Measurements from ENCODE around the gene ESRRA.
"Not testable (repeated sequence)": the region's sequence is repeated elsewhere in the genome, so short reads cannot be mapped to it uniquely, and the experiment has no call there.

Gene ESRRA

DNA sequence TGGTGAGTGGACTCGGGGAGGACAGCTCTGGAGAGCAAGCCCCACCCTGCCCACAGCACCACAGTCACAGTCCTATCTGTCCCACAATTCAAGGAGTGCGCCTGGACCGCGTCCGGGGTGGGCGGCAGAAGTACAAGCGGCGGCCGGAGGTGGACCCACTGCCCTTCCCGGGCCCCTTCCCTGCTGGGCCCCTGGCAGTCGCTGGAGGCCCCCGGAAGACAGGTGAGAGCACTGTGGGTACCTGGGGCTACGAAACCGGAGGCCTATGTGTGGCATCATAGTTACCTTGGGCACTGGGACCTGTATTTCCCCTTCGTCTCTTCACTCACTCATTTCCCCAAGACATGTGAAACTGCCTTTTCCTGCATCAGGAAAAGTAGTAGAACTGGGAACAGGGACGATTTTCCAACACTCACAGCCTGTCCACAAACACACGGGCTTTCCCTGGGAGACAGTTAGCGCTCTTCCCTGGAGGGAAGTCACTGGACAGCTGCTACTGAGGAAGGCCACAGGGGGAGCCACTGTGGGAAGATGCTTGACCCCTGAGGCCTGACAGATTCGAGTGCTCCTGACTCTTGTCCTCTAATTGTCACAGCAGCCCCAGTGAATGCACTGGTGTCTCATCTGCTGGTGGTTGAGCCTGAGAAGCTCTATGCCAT is 9.0 kb downstream of the ESRRA start:
- DNase-seq: no peak

DNA sequence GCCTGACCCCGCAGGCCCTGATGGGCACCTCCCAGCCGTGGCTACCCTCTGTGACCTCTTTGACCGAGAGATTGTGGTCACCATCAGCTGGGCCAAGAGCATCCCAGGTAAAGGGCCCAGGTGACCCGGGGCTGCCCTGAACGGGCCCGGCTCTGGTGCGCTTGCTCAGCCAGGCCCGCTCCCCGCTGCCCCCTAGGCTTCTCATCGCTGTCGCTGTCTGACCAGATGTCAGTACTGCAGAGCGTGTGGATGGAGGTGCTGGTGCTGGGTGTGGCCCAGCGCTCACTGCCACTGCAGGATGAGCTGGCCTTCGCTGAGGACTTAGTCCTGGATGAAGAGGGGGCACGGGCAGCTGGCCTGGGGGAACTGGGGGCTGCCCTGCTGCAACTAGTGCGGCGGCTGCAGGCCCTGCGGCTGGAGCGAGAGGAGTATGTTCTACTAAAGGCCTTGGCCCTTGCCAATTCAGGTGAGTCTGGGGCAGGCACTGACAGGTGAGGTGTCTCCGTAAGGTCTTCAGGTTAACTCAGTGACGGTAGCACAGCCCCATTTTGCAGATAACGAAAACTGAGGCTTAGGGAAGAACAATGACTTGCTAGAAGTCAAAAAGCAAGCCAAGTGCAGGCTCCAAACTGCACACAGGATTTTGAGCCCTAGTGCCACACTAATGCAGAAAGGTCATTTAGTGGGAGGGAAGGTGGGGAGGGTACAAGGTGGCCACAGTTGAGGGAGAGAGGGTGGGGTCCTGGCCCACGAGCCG is 9.7 kb downstream of the ESRRA start:
- DNase-seq: no peak

DNA sequence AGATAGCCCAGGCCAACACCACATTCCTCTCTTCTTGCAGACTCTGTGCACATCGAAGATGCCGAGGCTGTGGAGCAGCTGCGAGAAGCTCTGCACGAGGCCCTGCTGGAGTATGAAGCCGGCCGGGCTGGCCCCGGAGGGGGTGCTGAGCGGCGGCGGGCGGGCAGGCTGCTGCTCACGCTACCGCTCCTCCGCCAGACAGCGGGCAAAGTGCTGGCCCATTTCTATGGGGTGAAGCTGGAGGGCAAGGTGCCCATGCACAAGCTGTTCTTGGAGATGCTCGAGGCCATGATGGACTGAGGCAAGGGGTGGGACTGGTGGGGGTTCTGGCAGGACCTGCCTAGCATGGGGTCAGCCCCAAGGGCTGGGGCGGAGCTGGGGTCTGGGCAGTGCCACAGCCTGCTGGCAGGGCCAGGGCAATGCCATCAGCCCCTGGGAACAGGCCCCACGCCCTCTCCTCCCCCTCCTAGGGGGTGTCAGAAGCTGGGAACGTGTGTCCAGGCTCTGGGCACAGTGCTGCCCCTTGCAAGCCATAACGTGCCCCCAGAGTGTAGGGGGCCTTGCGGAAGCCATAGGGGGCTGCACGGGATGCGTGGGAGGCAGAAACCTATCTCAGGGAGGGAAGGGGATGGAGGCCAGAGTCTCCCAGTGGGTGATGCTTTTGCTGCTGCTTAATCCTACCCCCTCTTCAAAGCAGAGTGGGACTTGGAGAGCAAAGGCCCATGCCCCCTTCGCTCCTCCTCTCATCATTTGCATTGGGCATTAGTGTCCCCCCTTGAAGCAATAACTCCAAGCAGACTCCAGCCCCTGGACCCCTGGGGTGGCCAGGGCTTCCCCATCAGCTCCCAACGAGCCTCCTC is 10.6 kb downstream of the ESRRA start:
- DNase-seq: not testable (repeated sequence)

DNA sequence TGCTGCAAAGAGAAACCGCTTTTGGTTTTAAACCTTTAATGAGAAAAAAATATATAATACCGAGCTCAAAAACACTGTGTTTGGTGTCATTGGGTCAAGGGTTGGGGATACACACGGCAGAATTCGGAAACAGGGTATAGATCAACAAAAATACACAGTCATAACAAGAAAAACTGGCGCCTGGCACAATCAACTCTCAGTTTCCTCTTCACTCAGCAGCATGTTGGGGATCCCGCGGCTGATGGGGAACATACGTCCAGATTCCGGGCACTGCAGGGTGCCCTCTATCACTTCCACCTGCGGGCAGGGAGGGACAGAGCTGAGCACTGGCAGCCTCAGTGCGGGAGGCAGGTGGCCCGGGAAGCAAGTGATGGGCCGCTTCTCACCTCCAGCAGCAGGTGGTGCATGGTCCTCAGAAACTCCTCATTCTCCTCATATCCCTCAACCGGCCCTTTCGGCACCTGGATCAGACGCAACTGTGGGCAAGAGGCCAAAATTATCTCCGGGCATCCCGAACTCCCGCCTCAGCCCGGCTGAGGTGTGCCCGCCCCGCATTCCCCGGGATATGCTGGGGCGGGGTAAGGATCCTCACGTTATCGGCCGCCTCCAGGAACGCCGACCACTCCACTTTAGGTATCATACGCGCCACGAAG is 11.5 kb downstream of the ESRRA start:
- DNase-seq: peak; percentile 45 to 53

DNA sequence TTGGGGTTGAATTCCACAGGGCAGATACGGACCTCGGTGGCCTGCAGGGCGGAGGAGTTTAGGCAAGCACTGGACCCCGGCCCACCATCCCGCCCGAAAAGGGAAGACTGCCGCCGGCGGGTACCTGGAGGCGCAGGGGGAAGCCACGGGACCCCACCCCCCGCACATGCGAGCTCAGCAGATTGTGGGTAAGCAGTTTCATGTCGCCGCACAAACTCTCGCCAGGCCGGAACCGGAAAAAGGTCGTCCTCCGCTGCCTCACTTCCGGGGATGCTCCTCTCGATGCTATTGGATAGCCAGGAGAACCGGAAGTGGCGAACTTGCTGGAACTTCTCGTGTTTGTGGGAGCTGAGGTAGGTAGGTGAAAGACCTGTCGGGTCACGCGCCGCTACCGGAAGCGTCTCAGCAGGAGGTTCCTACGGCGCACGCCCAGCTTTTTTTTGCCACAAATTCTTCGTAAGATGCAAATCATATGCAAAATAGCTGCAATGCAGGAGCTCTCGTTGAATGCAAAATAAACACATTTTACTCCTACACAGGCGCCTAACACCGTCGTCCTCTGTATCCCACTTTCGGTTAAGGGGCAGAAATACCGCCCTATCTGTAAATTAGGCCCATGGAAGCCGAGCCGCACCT is 12.1 kb downstream of the ESRRA start, which contains the start of gene TRMT112:
TRMT112 (minus strand) TSS at position 235 of the 636 bp plus-strand sequence; CDS start at position 202, 33 bp downstream.
- DNase-seq: peak; percentile 96 to 99

DNA sequence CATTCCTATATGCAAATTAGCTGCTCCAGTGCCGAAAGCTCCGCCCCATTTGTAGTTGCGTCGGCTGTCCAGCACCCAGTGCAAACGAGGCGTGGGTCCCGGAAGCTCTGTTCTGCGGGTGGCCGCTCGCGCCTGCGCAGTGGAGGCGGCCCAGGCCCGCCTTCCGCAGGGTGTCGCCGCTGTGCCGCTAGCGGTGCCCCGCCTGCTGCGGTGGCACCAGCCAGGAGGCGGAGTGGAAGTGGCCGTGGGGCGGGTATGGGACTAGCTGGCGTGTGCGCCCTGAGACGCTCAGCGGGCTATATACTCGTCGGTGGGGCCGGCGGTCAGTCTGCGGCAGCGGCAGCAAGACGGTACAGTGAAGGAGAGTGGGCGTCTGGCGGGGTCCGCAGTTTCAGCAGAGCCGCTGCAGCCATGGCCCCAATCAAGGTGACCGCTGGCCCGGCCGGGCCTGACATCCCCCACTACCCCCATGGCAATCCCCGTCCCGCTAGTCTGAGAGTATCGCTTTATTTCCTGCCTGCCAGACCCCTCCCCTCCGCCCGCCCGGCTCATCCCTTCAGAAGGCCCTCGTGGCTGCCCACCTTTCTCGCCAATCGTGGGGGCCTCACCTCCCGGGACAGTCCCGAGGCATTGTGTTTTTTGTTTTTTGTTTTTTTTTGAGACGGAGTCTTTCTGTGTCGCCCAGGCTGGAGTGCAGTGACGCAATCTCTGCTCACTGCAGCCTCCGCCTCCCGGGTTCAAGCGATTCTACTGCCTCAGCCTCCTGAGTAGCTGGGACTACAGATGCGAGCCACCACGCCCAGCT is 12.8 kb downstream of the ESRRA start, which contains the start of gene PRDX5:
PRDX5 (plus strand) TSS at position 161 of the 805 bp plus-strand sequence; CDS start at position 256, 95 bp downstream.
- DNase-seq: peak; percentile 97

DNA sequence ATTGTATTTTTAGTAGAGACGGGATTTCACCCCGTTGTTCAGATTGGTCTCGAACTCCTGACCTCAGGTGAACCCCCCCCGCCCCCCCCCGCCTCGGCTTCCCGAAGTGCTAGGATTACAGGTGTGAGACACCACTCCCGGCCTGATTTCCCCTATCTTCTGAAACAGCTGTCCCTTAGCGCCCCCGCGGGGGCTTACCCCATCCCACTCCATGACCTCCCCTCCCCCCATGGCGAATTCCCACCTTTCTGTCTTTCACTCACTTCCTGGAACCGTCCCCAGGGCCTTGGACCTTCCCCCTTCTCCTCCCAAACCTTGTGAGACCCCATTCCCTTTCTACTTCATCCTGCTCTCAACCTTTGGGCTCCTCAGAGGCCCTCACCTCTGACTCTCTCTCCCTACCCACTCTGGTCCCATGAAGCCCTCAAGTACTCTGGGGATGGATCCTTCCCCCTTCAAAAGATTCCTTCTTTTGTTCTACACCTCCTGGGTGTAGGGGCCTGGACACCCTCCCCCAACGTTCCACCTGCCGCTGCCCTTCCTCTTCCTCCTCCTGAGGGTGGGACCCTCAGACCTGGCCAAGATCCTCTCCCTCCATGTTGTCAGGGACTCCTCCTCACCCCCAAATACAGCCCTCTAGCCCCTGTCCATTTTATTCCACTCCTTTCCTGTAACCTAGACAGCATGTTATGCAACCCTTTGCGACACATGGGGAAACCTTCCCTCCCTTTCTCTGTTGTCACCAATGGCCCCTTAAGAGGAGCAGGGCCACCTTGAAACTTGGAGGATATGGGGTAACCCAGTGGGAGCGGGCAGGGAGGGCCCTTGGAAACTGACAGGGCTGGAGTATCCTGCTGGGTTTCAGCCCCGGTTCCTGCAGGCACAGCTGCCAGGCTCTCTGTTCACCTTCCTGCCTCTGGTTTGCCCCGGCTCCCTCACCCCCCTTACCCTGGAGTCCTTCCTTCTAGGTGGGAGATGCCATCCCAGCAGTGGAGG is 13.7 kb downstream of the ESRRA start:
- no peak for DNase-seq

DNA sequence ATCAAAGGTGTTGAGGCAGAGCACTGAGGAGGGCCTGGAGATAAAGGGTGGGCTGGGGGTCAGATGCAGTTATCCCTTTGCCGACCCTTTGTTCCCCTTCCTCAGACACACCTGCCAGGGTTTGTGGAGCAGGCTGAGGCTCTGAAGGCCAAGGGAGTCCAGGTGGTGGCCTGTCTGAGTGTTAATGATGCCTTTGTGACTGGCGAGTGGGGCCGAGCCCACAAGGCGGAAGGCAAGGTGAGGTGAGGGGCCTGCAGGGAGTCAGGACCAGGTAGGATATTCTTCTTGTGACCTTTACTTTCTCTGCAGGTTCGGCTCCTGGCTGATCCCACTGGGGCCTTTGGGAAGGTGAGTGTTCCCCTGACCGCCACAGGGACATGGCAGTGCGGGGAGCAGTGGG is 15.2 kb downstream of the ESRRA start:
- no peak for DNase-seq

DNA sequence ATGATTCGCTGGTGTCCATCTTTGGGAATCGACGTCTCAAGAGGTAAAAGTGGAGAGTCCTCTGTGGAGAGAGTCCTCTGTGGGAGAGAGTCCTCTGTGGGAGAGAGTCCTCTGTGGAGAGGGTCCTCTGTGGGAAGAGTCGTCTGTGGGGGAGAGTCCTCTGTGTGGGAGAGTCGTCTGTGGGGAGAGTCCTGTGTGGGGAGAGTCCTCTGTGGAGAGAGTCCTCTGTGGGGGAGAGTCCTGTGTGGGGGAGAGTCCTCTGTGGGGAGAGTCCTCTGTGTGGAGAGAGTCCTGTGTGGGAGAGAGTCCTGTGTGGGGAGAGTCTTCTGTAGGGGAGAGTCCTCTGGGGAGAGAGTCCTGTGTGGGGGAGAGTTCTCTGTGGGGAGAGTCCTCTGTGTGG is 15.7 kb downstream of the ESRRA start:
- no peak for DNase-seq

DNA sequence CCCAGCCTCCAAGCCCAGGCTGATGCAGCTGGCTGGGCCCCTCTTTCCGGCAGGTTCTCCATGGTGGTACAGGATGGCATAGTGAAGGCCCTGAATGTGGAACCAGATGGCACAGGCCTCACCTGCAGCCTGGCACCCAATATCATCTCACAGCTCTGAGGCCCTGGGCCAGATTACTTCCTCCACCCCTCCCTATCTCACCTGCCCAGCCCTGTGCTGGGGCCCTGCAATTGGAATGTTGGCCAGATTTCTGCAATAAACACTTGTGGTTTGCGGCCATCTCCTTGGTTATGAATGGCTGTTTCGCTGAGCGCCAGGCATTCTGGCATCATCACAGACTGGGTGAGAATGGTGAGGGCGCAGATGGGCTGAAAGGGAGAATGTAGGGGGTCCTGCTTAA is 16.2 kb downstream of the ESRRA start:
- no peak for DNase-seq

DNA sequence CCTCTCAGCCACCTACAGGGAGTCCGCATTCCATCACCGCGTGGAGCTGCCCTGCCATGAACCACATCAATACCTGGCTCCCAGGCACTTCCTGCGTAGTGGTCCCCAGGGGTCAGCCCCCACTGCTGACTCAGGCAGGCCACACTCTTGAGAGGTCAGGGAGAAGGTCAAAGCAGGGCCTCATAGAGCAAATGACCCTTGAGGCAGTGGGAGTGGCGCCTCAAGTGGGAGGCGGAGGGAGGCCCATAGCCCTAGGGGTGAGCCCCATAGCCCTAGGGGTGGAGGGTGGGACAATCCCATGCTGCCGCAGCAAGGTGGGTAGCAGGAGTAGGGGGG is 17.6 kb downstream of the ESRRA start:
- no peak for DNase-seq

DNA sequence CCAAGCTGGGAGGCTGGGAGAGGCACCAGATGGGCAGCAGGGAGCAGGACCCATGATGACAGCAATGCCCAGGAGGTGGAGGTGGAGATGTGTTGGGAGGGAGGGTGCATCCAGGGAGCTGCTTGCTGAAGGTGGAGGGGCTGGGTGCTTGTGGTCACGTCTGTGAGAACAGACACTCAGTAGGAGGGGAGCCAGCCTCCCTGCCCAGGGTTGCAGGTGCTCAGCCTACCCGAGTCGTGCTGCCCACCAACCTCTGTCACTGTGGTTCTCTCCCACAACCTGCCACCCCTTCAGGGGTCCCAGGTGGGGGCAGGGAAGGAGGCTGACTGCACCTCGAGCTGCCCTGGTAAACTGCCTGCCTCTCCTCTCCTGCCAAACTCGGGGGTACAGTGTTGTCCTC is 18.0 kb downstream of the ESRRA start:
- no peak for DNase-seq

DNA sequence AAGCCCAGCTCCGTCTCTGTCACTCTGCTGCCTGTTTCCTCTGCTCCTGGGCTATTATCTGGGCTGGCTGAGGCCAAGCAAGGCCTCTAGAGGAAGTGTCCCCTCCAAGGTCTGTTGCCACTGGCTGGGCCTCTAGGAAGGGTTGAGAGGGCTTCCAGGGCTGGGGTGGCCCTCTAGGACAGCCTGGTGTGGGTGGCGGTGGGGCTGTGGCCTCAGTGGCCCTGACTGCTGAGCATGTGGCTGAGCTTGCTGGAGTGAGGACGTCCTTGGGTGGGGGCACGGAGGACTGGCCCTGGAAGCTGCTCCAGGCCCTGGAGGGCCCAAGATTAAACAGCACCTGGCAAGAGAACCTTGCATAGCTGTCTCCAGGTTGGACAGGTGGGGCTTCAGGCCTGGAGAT is 18.7 kb downstream of the ESRRA start:
- not testable (repeated sequence) for DNase-seq

DNA sequence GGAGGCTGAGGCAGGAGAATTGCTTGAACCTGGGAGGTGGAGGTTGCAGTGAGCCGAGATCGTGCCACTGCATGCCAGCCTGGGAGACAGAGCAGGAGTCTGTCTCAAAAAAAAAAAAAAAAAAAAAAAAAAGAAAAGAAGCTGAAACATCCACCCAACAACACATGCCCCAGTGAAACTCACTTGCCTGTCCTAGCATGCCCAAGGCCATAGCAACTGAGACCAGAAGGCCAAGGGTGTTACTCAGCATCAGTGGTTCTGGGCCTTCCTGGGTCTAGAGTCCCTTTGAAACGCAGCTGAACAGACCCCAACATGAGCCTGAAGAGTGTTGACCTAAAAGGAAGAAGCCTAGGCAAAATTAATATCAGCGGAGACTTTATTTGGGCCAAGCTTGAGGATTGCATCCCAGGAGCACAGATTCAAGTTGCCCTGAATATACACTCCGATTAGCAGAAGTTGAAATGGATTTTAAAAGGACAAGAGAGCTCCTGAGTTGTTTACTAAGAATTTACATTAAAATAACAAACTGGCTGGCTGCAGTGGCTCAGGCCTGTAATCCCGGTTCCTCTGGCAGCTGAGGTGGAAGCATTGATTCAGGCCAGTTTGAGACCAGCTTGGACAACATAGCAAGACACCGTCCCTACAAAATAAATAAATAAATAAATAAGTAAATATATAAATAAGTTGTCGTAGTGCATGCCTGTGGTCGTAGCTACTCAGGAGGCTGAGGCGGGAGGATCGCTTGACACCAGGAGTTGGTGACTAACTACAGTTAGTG is 19.6 kb downstream of the ESRRA start:
- DNase-seq: no peak

DNA sequence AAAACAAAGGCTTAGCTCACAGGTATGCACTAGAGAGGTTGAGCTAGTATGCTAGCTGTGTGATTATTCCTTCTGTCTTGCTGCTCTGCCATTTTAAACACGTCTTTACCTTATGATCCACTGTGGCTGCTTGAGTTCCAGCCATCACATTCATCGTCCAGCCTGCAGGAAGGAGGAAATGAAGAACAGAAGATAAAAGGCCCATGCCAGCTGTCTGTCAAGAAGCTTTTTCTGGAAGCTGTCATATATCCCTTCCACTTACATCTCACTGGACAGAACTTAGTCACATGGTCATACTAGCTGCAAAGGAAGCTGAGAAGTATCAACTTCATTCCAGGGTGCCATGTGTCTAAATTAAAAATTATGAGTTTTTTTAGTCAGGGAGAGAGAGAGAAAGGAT is 22.1 kb downstream of the ESRRA start:
- no peak for DNase-seq

DNA sequence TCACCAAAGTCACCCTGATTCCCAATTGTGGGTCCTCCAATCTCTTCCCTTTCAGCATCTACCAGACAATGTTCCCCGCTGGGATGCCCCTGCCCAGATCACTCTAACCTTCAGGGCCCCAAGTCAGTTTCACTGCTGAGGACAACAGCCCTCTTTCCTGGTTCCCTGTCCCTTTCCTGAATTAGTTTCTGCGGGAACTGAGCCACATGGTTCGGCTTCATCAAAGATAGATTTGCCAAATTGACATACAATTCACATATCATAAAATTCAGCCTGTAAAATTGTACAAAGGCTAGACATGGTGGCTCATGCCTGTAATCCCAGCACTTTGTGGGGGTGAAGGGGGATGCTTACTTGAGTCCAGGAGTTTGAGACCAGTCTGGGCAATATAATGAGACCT is 22.7 kb downstream of the ESRRA start:
- DNase-seq: no peak

DNA sequence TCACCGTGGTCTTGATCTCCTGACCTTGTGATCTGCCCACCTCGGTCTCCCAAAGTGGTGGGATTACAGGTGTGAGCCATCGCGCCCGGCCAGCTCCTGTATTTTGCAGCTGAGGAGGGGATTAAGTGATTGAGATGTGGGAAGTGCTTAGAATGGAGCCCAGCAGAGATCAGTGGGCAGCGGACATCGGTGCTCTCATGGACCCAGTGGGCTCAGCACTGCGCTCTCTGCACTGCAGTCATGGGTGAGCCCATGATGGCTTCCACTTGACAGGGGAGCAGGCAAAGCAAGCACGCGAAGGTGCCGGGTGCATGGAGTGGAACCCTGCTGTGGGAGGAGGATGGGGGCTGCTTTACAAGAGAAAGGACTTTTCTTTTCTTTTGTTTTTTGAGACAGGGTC is 25.6 kb downstream of the ESRRA start:
- no peak for DNase-seq

DNA sequence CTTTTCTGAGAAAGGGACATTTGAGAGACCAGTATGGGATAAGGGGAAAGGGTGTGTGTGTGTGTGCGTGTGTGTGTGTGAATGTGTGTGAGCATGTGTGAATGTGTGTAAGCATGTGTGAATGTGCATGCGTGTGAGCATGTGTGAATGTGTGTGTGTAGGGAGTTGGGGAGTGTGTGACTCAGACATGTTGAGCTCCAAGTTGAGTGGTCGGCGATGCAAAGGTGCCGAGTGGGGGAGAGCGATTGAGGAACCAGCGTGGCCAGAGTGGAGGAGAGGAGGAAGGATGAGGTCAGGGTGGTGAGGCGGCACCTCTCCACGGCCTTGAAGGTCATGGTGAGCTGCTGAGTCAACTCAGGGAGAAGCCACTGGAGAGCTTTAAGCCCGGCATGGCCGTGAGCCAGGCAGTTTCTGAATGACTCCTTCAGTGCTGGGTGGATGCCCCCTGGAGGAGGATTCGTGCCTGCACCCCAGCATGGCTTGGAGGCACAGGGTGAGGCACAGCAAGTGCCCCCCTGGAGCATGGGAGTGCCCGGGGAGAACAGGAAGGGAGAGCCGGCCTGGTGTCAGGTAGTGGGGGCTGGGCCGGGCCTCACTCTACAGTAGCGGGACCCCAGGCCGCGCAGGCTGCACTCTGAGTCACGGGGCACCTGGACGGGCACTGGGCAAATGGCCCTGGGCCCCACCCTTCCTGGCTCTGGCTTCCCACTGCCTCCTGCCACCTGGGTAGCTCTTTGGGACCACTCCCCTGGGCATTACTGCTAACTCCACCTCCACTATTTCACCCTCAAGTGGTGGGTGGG is 26.4 kb downstream of the ESRRA start:
- peak; percentile 75 to 80 for DNase-seq

DNA sequence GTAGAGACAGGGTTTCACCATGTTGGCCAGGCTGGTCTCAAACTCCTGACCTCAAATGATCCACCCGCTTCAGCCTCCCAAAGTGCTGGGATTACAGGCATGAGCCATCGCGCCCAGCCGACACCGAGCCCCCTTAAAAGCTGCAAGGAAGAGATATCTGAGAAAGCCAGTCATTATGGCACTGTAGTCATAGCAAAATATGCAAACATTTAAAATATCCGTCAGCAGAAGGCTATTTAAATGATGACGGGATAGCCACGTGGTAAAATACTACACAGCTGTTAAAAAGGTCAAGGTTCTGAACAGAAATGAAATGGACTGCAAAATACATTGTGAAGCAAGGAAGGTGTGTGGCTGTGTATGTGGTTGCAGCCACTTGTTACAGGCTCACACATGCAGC is 28.2 kb downstream of the ESRRA start:
- no peak for DNase-seq
